Neural progenitor cell (in vitro differentiated cells): ENCODE results near the gene KIF25. TPM values are rescaled to one million over a fixed set of nuclear protein-coding genes. Genes with fewer than 3 reads are reported as not detected.
A peak's percentile ranks its signal among the peaks of the same experiment; 100 is the strongest.
"Not testable (repeated sequence)": the region's sequence is repeated elsewhere in the genome, so short reads cannot be mapped to it uniquely, and the experiment has no call there.

Source experiments
- DNase-seq: peaks from one replicate; pipeline ENCODE4 v3.0.0-alpha.2; 2016; ENCODE audit warnings: low spot score
- H2AFZ ChIP-seq: fragments of 200-600 bp; sonication (generic); replicated peaks from 2 replicates; pipeline ENCODE4 v1.6.1; 2016; ENCODE audit warnings: antibody characterized with exemption
- H3F3A ChIP-seq: fragments of 200-600 bp; sonication (generic); 2 replicates; pipeline ENCODE4 v1.6.1; 2016; ENCODE audit warnings: antibody characterized with exemption, low read depth
- H3K27ac ChIP-seq: fragments of 200-600 bp; sonication (generic); 2 replicates; pipeline ENCODE4 v1.5.1; 2016; ENCODE audit warnings: mild to moderate bottlenecking
- H3K27me3 ChIP-seq: fragments of 200-600 bp; sonication (generic); 2 replicates; pipeline ENCODE4 v1.6.1; 2016; ENCODE audit warnings: mild to moderate bottlenecking, moderate library complexity
- H3K36me3 ChIP-seq: fragments of 200-600 bp; sonication (generic); 2 replicates; pipeline ENCODE4 v1.5.1; 2016
- H3K4me1 ChIP-seq: fragments of 200-600 bp; sonication (generic); 2 replicates; pipeline ENCODE4 v1.6.1; 2016; ENCODE audit warnings: mixed run types
- H3K4me2 ChIP-seq: fragments of 200-600 bp; sonication (generic); 2 replicates; pipeline ENCODE4 v1.6.1; 2016
- H3K4me3 ChIP-seq: fragments of 200-600 bp; sonication (generic); 2 replicates; pipeline ENCODE4 v1.5.1; 2016
- H3K79me2 ChIP-seq: fragments of 200-600 bp; sonication (generic); 2 replicates; pipeline ENCODE4 v1.6.1; 2016; ENCODE audit warnings: low read depth
- H3K9ac ChIP-seq: fragments of 200-600 bp; sonication (generic); 2 replicates; pipeline ENCODE4 v1.6.1; 2016
- H3K9me3 ChIP-seq: fragments of 200-600 bp; sonication (generic); 2 replicates; pipeline ENCODE4 v1.5.1; 2016; ENCODE audit warnings: low read depth
- H4K20me1 ChIP-seq: fragments of 200-600 bp; sonication (generic); 2 replicates; pipeline ENCODE4 v1.6.1; 2016; ENCODE audit warnings: low read depth
- H3K27ac Mint-ChIP-seq: 3 replicates; pipeline ENCODE4 v1.8.0; 2021; ENCODE audit warnings: mixed read lengths
- H3K27me3 Mint-ChIP-seq: 2 replicates; pipeline ENCODE4 v1.8.0; 2022; ENCODE audit warnings: low read depth, mild to moderate bottlenecking, inconsistent platforms, moderate library complexity, mixed read lengths; ENCODE audit not compliant: insufficient read depth
- H3K36me3 Mint-ChIP-seq: 3 replicates; pipeline ENCODE4 v1.8.0; 2021; ENCODE audit warnings: mixed read lengths
- H3K4me1 Mint-ChIP-seq: 3 replicates; pipeline ENCODE4 v1.8.0; 2021; ENCODE audit warnings: mixed read lengths
- H3K4me3 Mint-ChIP-seq: 3 replicates; pipeline ENCODE4 v1.8.0; 2021; ENCODE audit warnings: mild to moderate bottlenecking, moderate library complexity, mixed read lengths
- H3K9me3 Mint-ChIP-seq: 3 replicates; pipeline ENCODE4 v1.8.0; 2020; ENCODE audit warnings: mixed read lengths
- CTCF ChIP-seq: fragments of 200-600 bp; sonication (generic); IDR thresholded peaks from 2 replicates; pipeline ENCODE4 v1.5.1; 2017; ENCODE audit warnings: antibody characterized with exemption, mild to moderate bottlenecking
- EZH2 ChIP-seq: fragments of 200-600 bp; sonication (generic); IDR thresholded peaks from 2 replicates; pipeline ENCODE4 v1.6.1; 2017; ENCODE audit warnings: antibody characterized with exemption, mild to moderate bottlenecking, moderate library complexity
- EZH2phosphoT487 ChIP-seq: fragments of 200-600 bp; sonication (generic); IDR thresholded peaks from 2 replicates; pipeline ENCODE4 v1.6.1; 2017; ENCODE audit warnings: antibody characterized with exemption
- total RNA-seq: library from RNA; depleted of rRNA; stranded (reverse); fragments of >200 nt; gene quantifications from 2 replicates; pipeline ENCODE4 v1.2.3, GENCODE V29; 2015; ENCODE audit warnings: low replicate concordance

Gene KIF25
- total RNA-seq, 1 donor from 2014 or later: 1.2 TPM

GRCh38 chr6:168075216-168075615, 77.7 kb downstream of the KIF25 start:
- H3K27ac ChIP-seq: no peak overlapping the region
- H3K9me3 Mint-ChIP-seq: no peaks in the 10 kb centered on the region
- H2AFZ ChIP-seq: no peak overlapping the region
- no peaks in the 10 kb centered on the region for H3K9me3 ChIP-seq
- H3K27me3 Mint-ChIP-seq: peaks cover 4% of the 10 kb centered on the region
- H3K27me3 ChIP-seq: no peaks in the 10 kb centered on the region
- TF ChIP-seq EZH2 (no peak), EZH2phosphoT487 (no peak), CTCF (no peak)
- peaks cover 6% of the 10 kb centered on the region for H3F3A ChIP-seq
- DNase-seq: no peak
- H3K27ac Mint-ChIP-seq: no peak overlapping the region
- H3K4me1 Mint-ChIP-seq: peaks cover 15% of the 10 kb centered on the region
- H3K4me3 ChIP-seq: no peak overlapping the region
- H3K36me3 Mint-ChIP-seq: no peaks in the 10 kb centered on the region
- no peaks in the 10 kb centered on the region for H3K79me2 ChIP-seq
- no peak overlapping the region for H3K9ac ChIP-seq
- H3K36me3 ChIP-seq: no peaks in the 10 kb centered on the region
- H4K20me1 ChIP-seq: no peaks in the 10 kb centered on the region
- H3K4me3 Mint-ChIP-seq: no peak overlapping the region
- no peaks in the 10 kb centered on the region for H3K4me1 ChIP-seq
- H3K4me2 ChIP-seq: no peak overlapping the region

- no peak for DNase-seq
- no peaks in the 10 kb centered on the region for H3K36me3 ChIP-seq
- no peak overlapping the region for H3K27ac Mint-ChIP-seq
- no peaks in the 10 kb centered on the region for H4K20me1 ChIP-seq
- no peaks in the 10 kb centered on the region for H3K9me3 ChIP-seq
- H3K27ac ChIP-seq: no peak overlapping the region
- H3K4me3 Mint-ChIP-seq: no peak overlapping the region
- no peak for TF ChIP-seq CTCF
- no peak for TF ChIP-seq EZH2
- no peak for TF ChIP-seq EZH2phosphoT487
- no peaks in the 10 kb centered on the region for H3K9me3 Mint-ChIP-seq
- H3K36me3 Mint-ChIP-seq: no peaks in the 10 kb centered on the region
- H3K4me2 ChIP-seq: no peak overlapping the region
- H3K4me3 ChIP-seq: no peak overlapping the region
- H3F3A ChIP-seq: peaks cover 6% of the 10 kb centered on the region
- no peak overlapping the region for H2AFZ ChIP-seq
- H3K4me1 ChIP-seq: no peaks in the 10 kb centered on the region
- no peaks in the 10 kb centered on the region for H3K27me3 ChIP-seq
- no peak overlapping the region for H3K9ac ChIP-seq
- peaks cover 2% of the 10 kb centered on the region for H3K27me3 Mint-ChIP-seq
- H3K4me1 Mint-ChIP-seq: peaks cover 15% of the 10 kb centered on the region
- H3K79me2 ChIP-seq: no peaks in the 10 kb centered on the region
Measured at GRCh38 chr6:168075787-168076202, 78.3 kb downstream of the KIF25 start.

- H3K36me3 Mint-ChIP-seq, H3K79me2 ChIP-seq, H3K4me3 ChIP-seq, H4K20me1 ChIP-seq, H3K36me3 ChIP-seq, H2AFZ ChIP-seq, H3K4me1 ChIP-seq, H3K4me3 Mint-ChIP-seq, H3K27me3 Mint-ChIP-seq, DNase-seq, H3F3A ChIP-seq, H3K4me2 ChIP-seq, H3K9me3 Mint-ChIP-seq, H3K9me3 ChIP-seq, H3K27ac ChIP-seq, H3K9ac ChIP-seq, H3K27ac Mint-ChIP-seq, H3K27me3 ChIP-seq: not testable (repeated sequence)
- peaks cover 15% of the 10 kb centered on the region for H3K4me1 Mint-ChIP-seq
Measured at GRCh38 chr6:168077401-168077800, 79.9 kb downstream of the KIF25 start.

GRCh38 chr6:168078175-168078942, 80.9 kb downstream of the KIF25 start:
- no peak for DNase-seq
- Histone ChIP-seq H3K79me2 (no peaks in the 10 kb centered on the region), H2AFZ (no peak overlapping the region), H3K4me2 (no peak overlapping the region), H3K4me1 (peaks cover 5% of the 10 kb centered on the region), H3F3A (peaks cover 6% of the 10 kb centered on the region), H3K9ac (no peak overlapping the region), H3K9me3 (no peaks in the 10 kb centered on the region), H3K4me3 (no peak overlapping the region), H4K20me1 (no peaks in the 10 kb centered on the region), H3K27ac (no peak overlapping the region), H3K27me3 (no peaks in the 10 kb centered on the region), H3K36me3 (no peaks in the 10 kb centered on the region)
- Mint-ChIP-seq H3K4me1 (peaks cover 17% of the 10 kb centered on the region), H3K9me3 (no peaks in the 10 kb centered on the region), H3K4me3 (no peak overlapping the region), H3K27ac (peak overlapping the region; percentile 69), H3K36me3 (no peaks in the 10 kb centered on the region), H3K27me3 (peaks cover 13% of the 10 kb centered on the region)
- no peak for TF ChIP-seq EZH2phosphoT487
- no peak for TF ChIP-seq EZH2
- no peak for TF ChIP-seq CTCF
